Naive thymus-derived CD4-positive, alpha-beta T cell (primary cell): ENCODE measurements around the gene ELL. TPM values are rescaled to one million over a fixed set of nuclear protein-coding genes. Genes with fewer than 3 reads are reported as not detected.
A peak's percentile ranks its signal among the peaks of the same experiment; 100 is the strongest.

Experiments
- ATAC-seq: fragments of 150-1000 bp; cut with Tn5 transposase; 2 replicates; pipeline ENCODE4 v1.10.0; 2021; ENCODE audit warnings: mild to moderate bottlenecking, moderate library complexity
- CTCF ChIA-PET: fragments of 350-600 bp; sonication (Branson Sonifier 250); formaldehyde crosslinking; loops from one replicate; lab custom pipeline; 2021; ENCODE audit warnings: antibody characterized with exemption; lab: Charles Lee
- POLR2A ChIA-PET: fragments of 350-600 bp; sonication (Branson Sonifier 250); formaldehyde crosslinking; loops from one replicate; lab custom pipeline; 2021; ENCODE audit warnings: antibody characterized with exemption, inconsistent platforms; lab: Charles Lee
- DNase-seq, 9 donors: peaks; one replicate each; pipeline versions ENCODE4 v3.0.0 to v3.0.0-alpha.2; 2020 to 2022; ENCODE audit warnings: mixed read lengths in 1 of 9
- H3K27ac ChIP-seq: one replicate; pipeline ENCODE4 v1.7.0; 2013; ENCODE audit warnings: mild to moderate bottlenecking, low read depth, low read length, moderate library complexity
- H3K27me3 ChIP-seq, 2 donors: one replicate each; pipeline ENCODE4 v1.7.0; 2013; ENCODE audit warnings: low read length in 2 of 2, mild to moderate bottlenecking in 2 of 2, moderate library complexity in 2 of 2; ENCODE audit not compliant: control insufficient read depth in 2 of 2, insufficient read depth in 2 of 2
- H3K36me3 ChIP-seq, 3 experiments: 1 replicate in 2 of 3; 2 replicates in 1 of 3; pipeline ENCODE4 v1.7.0; 2013; ENCODE audit warnings: low read length in 3 of 3, mild to moderate bottlenecking in 3 of 3, moderate library complexity in 1 of 3; ENCODE audit not compliant: insufficient read depth in 3 of 3, control insufficient read depth in 2 of 3
- H3K4me1 ChIP-seq, 2 donors: one replicate each; pipeline ENCODE4 v1.7.0; 2013; ENCODE audit warnings: low read length in 2 of 2, mild to moderate bottlenecking in 2 of 2, moderate library complexity in 1 of 2; ENCODE audit not compliant: control insufficient read depth in 2 of 2, insufficient read depth in 2 of 2
- H3K4me3 ChIP-seq: 2 replicates; pipeline ENCODE4 v1.7.0; 2013; ENCODE audit warnings: mild to moderate bottlenecking, low read length
- H3K9me3 ChIP-seq, 3 experiments: 1 replicate in 2 of 3; 2 replicates in 1 of 3; pipeline ENCODE4 v1.7.0; 2013; ENCODE audit warnings: low read length in 3 of 3; ENCODE audit not compliant: control insufficient read depth in 2 of 3
- H3K27ac Mint-ChIP-seq, 9 donors: one replicate each; pipeline ENCODE4 v1.8.0; 2020 to 2022; ENCODE audit warnings: mixed read lengths in 9 of 9, mild to moderate bottlenecking in 8 of 9, moderate library complexity in 5 of 9, inconsistent platforms in 2 of 9
- H3K27me3 Mint-ChIP-seq, 5 donors: one replicate each; pipeline ENCODE4 v1.8.0; 2021 to 2022; ENCODE audit warnings: mixed read lengths in 5 of 5, mild to moderate bottlenecking in 1 of 5
- H3K36me3 Mint-ChIP-seq, 5 donors: one replicate each; pipeline ENCODE4 v1.8.0; 2020 to 2022; ENCODE audit warnings: mixed read lengths in 5 of 5, mild to moderate bottlenecking in 3 of 5, inconsistent platforms in 1 of 5
- H3K4me1 Mint-ChIP-seq, 7 donors: one replicate each; pipeline ENCODE4 v1.8.0; 2020 to 2022; ENCODE audit warnings: mixed read lengths in 7 of 7, mild to moderate bottlenecking in 3 of 7, inconsistent platforms in 1 of 7
- H3K4me3 Mint-ChIP-seq, 10 donors: one replicate each; pipeline ENCODE4 v1.8.0; 2020 to 2022; ENCODE audit warnings: mild to moderate bottlenecking in 10 of 10, mixed read lengths in 10 of 10, moderate library complexity in 6 of 10, inconsistent platforms in 2 of 10
- H3K9me3 Mint-ChIP-seq, 11 donors: one replicate each; pipeline ENCODE4 v1.8.0; 2020 to 2022; ENCODE audit warnings: mixed read lengths in 11 of 11, mild to moderate bottlenecking in 4 of 11, inconsistent platforms in 1 of 11, moderate library complexity in 1 of 11
- intact Hi-C, 2 donors: fragments of 100-400 bp; cut with micrococcal nuclease; formaldehyde crosslinking; loops; one replicate each; pipeline ENCODE4 v1.15.1; 2023
- polyA plus RNA-seq, 2 donors: library from polyadenylated mRNA; unstranded; fragments of 300-500 nt; fragmentation: Illumina TruSeq; gene quantifications; one replicate each; pipeline ENCODE4 v1.2.3, GENCODE V29; 2021
- total RNA-seq, 6 experiments: library from RNA in 5 of 6; stranded (reverse) in 5 of 6; gene quantifications; 1 replicate in 5 of 6; 2 replicates in 1 of 6; pipeline ENCODE4 v1.2.3 and lab custom pipeline; 2021 to 2026

Gene ELL
- total and polyA plus RNA-seq, 7 experiments from 2014 or later = 8.9 to 70.4 (median 22.1) TPM

- Histone ChIP-seq H3K4me1 (peaks cover 11 to 18% of the 10 kb centered on the region in 2 donors), H3K27ac (no peak overlapping the region), H3K27me3 (no peaks in the 10 kb centered on the region), H3K36me3 (no peaks in the 10 kb centered on the region), H3K4me3 (no peak overlapping the region), H3K9me3 (no peaks in the 10 kb centered on the region)
- Mint-ChIP-seq H3K27ac (no peak overlapping the region), H3K9me3 (no peaks in the 10 kb centered on the region), H3K4me3 (peak overlapping the region in 8 of 10 donors; percentile 50 to 83 (median 71)), H3K36me3 (peaks cover 0 to 6% (median 0%) of the 10 kb centered on the region in 5 donors), H3K27me3 (no peaks in the 10 kb centered on the region), H3K4me1 (peaks cover 0 to 26% (median 21%) of the 10 kb centered on the region in 7 donors)
- CTCF ChIA-PET = interaction anchor here (0.6 to 1.1 kb wide), 2 partner anchors 16 to 18 kb away, joined by 3 read pairs; partner anchors contain the start of gene SSBP4
- POLR2A ChIA-PET = interaction anchor here (1.0 to 1.8 kb wide), 4 partner anchors 15 to 85 kb away, joined by 3 to 5 read pairs (median 3); partner anchors contain the start of gene SSBP4
- intact Hi-C loops = loop anchor here in 1 of 2 donors (5.0 kb wide), 1 partner anchor 202 kb away; the partner anchor contains the start of gene KLHL26
- ATAC-seq (no peak), DNase-seq (no peak)
Observed at GRCh38 chr19:18435178-18435841, 86.6 kb downstream of the ELL start.

- no peaks in the 10 kb centered on the region for H3K9me3 ChIP-seq
- no peaks in the 10 kb centered on the region for H3K36me3 ChIP-seq
- Mint-ChIP-seq H3K27me3 (no peaks in the 10 kb centered on the region), H3K36me3 (peaks cover 0 to 6% (median 0%) of the 10 kb centered on the region in 5 donors), H3K27ac (peak overlapping the region in 5 of 9 donors; percentile 38 to 71 (median 49)), H3K4me1 (peaks cover 0 to 29% (median 23%) of the 10 kb centered on the region in 7 donors), H3K4me3 (peak overlapping the region; percentile 40 to 83 (median 68)), H3K9me3 (no peaks in the 10 kb centered on the region)
- no peak for ATAC-seq
- no peaks in the 10 kb centered on the region for H3K27me3 ChIP-seq
- H3K4me1 ChIP-seq = peaks cover 18 to 25% of the 10 kb centered on the region in 2 donors
- intact Hi-C loops = loop anchor here in 1 of 2 donors (5.0 kb wide), 1 partner anchor 203 kb away; the partner anchor contains the start of gene KLHL26
- H3K4me3 ChIP-seq = no peak overlapping the region
- POLR2A ChIA-PET = interaction anchor here (1.0 to 1.8 kb wide), 2 partner anchors 16 to 86 kb away, joined by 3 to 5 read pairs; partner anchors contain the start of gene SSBP4
- H3K27ac ChIP-seq = no peak overlapping the region
- CTCF ChIA-PET = interaction anchor here (0.6 kb wide), 1 partner anchor 19 kb away, joined by 3 read pairs; no protein-coding TSS in a partner anchor
- DNase-seq = no peak
Observed at GRCh38 chr19:18434411-18435175, 87.3 kb downstream of the ELL start.

DNA sequence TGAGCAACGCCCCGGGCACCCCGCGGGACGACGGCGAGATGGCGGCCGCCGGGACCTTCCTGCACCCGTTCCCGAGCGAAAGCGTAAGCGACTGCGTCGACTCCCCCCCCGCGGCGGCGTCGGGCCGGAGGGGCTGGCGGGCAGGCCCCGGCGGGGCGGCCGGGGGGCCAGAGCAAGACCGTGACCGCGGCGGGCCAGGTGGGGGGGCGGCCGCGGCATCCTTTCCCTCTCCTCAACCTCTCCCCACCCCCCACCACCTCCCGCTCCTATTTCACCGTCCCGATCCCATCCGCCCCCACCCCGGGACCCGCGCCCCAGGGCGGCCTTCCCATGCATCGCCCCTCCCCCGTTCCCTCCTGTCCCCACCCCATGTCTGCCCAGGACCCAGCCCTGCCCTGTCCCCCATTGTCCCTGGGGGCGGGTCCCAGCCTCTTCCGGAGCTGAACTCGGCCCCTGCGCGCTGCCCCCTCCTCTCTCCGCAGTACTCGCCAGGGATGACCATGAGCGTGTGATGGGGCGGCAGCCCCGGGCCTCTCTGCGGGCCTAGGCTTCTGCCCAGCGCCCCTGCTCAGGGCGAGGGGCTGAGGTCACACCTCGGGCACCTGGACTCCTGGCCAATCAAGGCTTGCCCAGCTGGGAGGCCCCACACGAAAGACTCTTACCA, 88.0 kb downstream of the ELL start:
- no peaks in the 10 kb centered on the region for H3K9me3 Mint-ChIP-seq
- peaks cover 0 to 30% (median 22%) of the 10 kb centered on the region in 7 donors for H3K4me1 Mint-ChIP-seq
- H3K36me3 Mint-ChIP-seq = peaks cover 0 to 6% (median 0%) of the 10 kb centered on the region in 5 donors
- no peak overlapping the region for H3K4me3 ChIP-seq
- POLR2A ChIA-PET = interaction anchor here (0.5 to 1.8 kb wide), 3 partner anchors 10 to 87 kb away, joined by 3 to 5 read pairs (median 5); partner anchors contain the start of gene SSBP4
- H3K4me3 Mint-ChIP-seq = peak overlapping the region; percentile 40 to 83 (median 68)
- intact Hi-C loops = no loop called here
- H3K4me1 ChIP-seq = peaks cover 19 to 27% of the 10 kb centered on the region in 2 donors
- no peaks in the 10 kb centered on the region for H3K27me3 Mint-ChIP-seq
- no peaks in the 10 kb centered on the region for H3K9me3 ChIP-seq
- H3K36me3 ChIP-seq = no peaks in the 10 kb centered on the region
- H3K27ac Mint-ChIP-seq = peak overlapping the region in 4 of 9 donors; percentile 29 to 71 (median 38)
- CTCF ChIA-PET = no interaction called here
- peak overlapping the region; percentile 41 for H3K27ac ChIP-seq
- no peaks in the 10 kb centered on the region for H3K27me3 ChIP-seq
- no peak for DNase-seq
- ATAC-seq = no peak

- Mint-ChIP-seq H3K9me3 (no peaks in the 10 kb centered on the region), H3K27me3 (no peaks in the 10 kb centered on the region), H3K36me3 (peaks cover 0 to 6% (median 0%) of the 10 kb centered on the region in 5 donors), H3K27ac (peak overlapping the region in 1 of 9 donors; percentile 46), H3K4me1 (peaks cover 0 to 30% (median 22%) of the 10 kb centered on the region in 7 donors), H3K4me3 (peak overlapping the region in 9 of 10 donors; percentile 35 to 84 (median 68))
- H3K9me3 ChIP-seq = no peaks in the 10 kb centered on the region
- H3K27me3 ChIP-seq = no peaks in the 10 kb centered on the region
- peaks cover 26 to 27% of the 10 kb centered on the region in 2 donors for H3K4me1 ChIP-seq
- ChIA-PET POLR2A (interaction anchor here (0.5 to 1.8 kb wide), 3 partner anchors 10 to 88 kb away, joined by 3 to 5 read pairs (median 5); partner anchors contain the start of gene SSBP4), CTCF (no interaction called here)
- DNase-seq (peak in 7 of 9 donors; percentile 37 to 55 (median 47)), ATAC-seq (peak; percentile 5)
- H3K36me3 ChIP-seq = no peaks in the 10 kb centered on the region
- H3K4me3 ChIP-seq = peak overlapping the region; percentile 48
- intact Hi-C loops = no loop called here
- peak overlapping the region; percentile 72 for H3K27ac ChIP-seq
Observed at GRCh38 chr19:18433015-18433691, 88.7 kb downstream of the ELL start.

DNA sequence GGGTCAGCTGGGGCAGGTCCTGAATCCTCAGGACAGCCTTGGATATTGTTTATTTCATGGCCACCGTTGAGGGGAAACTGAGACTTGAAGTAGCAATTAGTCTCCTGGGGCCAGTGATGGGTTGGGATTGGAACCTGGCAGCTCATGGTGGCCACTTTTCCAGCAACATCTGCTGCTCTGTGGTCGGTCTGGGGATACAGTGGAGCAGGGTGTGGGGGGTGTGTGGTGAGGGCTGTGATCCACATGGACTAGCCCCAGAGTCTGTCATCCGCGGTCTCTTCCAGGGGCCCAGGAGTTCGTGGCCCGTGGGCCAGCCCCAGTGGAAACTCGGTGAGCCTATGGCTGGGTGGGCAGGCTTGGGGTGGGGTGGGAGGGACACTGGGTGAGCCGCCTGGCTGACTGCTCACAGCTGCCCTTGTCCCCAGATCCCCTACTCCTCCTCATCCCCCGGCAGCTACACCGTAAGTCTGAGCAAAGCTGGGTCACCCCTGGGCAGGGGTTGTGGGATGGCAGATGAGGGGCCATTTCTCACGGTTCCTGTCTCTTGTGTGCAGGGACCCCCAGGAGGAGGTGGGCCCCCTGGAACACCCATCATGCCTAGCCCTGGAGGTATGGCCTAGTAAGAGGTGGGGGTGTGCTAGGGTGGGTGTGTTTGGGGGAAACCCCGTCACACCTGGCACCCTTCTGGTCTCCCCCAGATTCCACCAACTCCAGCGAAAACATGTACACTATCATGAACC, 89.4 kb downstream of the ELL start:
- intact Hi-C loops = no loop called here
- peaks cover 27% of the 10 kb centered on the region in 2 donors for H3K4me1 ChIP-seq
- no peaks in the 10 kb centered on the region for H3K9me3 ChIP-seq
- Mint-ChIP-seq H3K27me3 (no peaks in the 10 kb centered on the region), H3K9me3 (no peaks in the 10 kb centered on the region), H3K4me1 (peaks cover 0 to 30% (median 22%) of the 10 kb centered on the region in 7 donors), H3K4me3 (peak overlapping the region in 9 of 10 donors; percentile 39 to 84 (median 68)), H3K36me3 (peaks cover 0 to 6% (median 0%) of the 10 kb centered on the region in 5 donors), H3K27ac (peak overlapping the region in 1 of 9 donors; percentile 46)
- DNase-seq (no peak), ATAC-seq (no peak)
- POLR2A ChIA-PET = interaction anchor here (1.3 kb wide), 1 partner anchor 11 kb away, joined by 5 read pairs; no protein-coding TSS in a partner anchor
- CTCF ChIA-PET = interaction anchor here (1.3 kb wide), 1 partner anchor 21 kb away, joined by 4 read pairs; no protein-coding TSS in a partner anchor
- peak overlapping the region; percentile 48 for H3K4me3 ChIP-seq
- no peaks in the 10 kb centered on the region for H3K27me3 ChIP-seq
- no peaks in the 10 kb centered on the region for H3K36me3 ChIP-seq
- H3K27ac ChIP-seq = peak overlapping the region; percentile 72
